ENCODE data around the gene GPHA2. TPM values are rescaled to one million over a fixed set of nuclear protein-coding genes. Genes with fewer than 3 reads are reported as not detected.

Gene GPHA2
- total RNA-seq, 1 donor from 2014 or later, result not detected

DNA sequence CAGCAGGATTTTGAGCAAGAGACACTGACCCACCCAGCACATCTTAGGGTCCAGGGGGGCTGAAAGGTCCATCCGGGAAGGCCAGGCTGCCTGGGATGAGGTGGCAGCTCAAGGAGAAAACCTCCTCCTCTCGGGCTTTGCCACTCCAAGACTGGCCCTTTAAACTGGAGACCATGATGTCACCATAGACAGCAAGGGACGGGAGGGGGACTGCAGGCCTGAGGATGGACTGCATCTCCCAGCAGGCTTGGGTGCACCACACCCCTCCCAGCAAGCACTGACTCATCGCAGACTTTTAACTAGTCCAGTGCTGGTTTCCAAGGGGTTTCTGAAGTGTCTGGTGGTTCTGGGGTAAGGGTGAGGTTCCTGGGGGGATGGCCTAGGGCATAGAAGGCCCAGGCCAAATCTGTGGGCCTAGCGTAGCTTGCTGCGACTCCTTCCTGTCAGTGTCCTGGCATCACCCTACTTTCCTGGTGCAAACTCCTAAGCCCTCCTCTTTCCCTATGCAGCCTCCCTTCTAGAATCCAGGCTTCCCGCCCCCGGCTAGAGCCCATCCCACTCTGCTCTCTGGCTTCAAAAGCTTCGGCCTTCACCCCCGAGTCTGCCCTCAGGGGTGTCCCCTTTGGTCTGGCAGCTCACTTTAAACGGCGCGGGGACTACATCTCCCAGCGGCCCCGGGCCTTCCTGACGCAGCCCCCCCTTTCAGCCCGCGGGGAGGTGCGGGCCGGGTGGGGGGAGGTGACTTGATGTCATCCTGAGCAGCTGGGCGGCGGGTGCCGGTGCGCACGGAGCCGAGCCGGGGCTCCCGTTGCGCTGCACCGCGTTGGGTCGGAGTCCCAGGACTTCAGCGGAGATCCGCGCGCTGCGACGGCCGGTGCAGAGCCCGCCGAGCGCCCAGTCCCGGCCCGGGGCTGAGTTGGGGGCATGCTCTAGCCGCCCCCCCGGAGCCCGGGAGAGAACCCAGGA is 11.5 kb downstream of the GPHA2 start, which contains the start of gene PPP2R5B:
PPP2R5B (plus strand) TSS at position 746 of the 966 bp plus-strand sequence. CDS start 1,046 bp downstream, outside the sequence.
- intact Hi-C loops (cut with micrococcal nuclease), result loop anchor here (1.0 to 2.0 kb wide), 4 partner anchors 45 to 117 kb away; partner anchors contain the start of genes ARL2, EHD1, SAC3D1 and SNX15
- Mint-ChIP-seq H3K36me3 (ENCODE audit: low read depth) (peaks cover 12% of the 10 kb centered on the region), H3K4me1 (peaks cover 10% of the 10 kb centered on the region), H3K27ac (peak within 1 kb of the TSS; percentile 99), H3K4me3 (peak within 1 kb of the TSS; percentile 91), H3K27me3 (no peaks in the 10 kb centered on the region), H3K9me3 (no peaks in the 10 kb centered on the region)
- peak; percentile 98 for DNase-seq

DNA sequence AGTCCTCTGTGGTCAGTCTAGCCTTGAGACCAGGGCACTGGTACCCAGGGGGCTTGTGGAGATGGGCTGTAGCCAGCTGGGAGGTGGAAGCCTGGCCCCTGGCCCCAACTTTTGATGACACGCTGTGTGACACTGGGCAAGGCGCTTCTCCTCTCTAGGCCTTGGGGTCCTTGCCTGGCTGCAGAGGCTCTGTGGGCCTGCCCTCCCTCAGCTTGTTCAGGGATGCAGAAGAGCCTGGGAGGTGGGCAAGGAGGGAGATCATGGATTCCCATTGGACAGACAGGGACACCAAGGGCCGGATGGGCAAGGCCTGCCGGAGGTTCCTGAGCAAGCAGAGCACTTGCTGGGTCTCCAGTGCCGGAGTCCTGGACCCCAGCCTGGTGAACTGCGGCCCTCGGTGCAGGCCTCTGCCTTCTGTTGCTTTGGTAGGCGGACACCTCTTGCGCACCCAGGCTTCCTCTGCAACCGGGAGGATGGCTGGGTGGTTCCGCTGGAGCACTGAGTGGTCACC is 12.5 kb downstream of the GPHA2 start:
- Mint-ChIP-seq H3K9me3 (no peaks in the 10 kb centered on the region), H3K36me3 (ENCODE audit: low read depth) (peaks cover 12% of the 10 kb centered on the region), H3K4me3 (no peak overlapping the region), H3K27ac (no peak overlapping the region), H3K4me1 (peaks cover 12% of the 10 kb centered on the region), H3K27me3 (no peaks in the 10 kb centered on the region)
- no peak for DNase-seq
- intact Hi-C loops (cut with micrococcal nuclease), result no loop called here

DNA sequence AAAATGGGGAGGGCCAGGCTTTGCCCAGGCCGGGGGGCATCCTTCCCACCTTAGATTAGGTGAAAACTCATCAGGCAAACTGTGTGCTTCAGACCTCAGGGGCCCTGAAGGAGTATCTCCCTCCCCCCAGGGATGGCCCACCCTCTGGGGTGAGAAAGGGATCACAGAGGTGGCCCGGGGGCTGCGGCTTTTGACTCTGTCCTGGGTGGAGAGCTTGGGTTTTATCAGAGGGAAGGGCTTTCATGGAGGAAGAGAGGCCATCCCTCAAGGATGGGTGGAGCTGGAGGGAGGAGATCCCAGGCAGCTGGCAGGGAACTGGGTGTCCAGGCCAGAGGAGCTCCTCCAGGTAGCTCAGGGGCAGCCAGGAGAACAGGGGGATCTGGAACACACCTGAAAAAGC is 14.3 kb downstream of the GPHA2 start:
- H3K4me3 Mint-ChIP-seq, result no peak overlapping the region
- intact Hi-C loops (cut with micrococcal nuclease), result no loop called here
- no peak for DNase-seq
- peaks cover 22% of the 10 kb centered on the region for H3K4me1 Mint-ChIP-seq
- H3K9me3 Mint-ChIP-seq, result no peaks in the 10 kb centered on the region
- peaks cover 2% of the 10 kb centered on the region for H3K36me3 Mint-ChIP-seq (ENCODE audit: low read depth)
- no peaks in the 10 kb centered on the region for H3K27me3 Mint-ChIP-seq
- no peak overlapping the region for H3K27ac Mint-ChIP-seq

DNA sequence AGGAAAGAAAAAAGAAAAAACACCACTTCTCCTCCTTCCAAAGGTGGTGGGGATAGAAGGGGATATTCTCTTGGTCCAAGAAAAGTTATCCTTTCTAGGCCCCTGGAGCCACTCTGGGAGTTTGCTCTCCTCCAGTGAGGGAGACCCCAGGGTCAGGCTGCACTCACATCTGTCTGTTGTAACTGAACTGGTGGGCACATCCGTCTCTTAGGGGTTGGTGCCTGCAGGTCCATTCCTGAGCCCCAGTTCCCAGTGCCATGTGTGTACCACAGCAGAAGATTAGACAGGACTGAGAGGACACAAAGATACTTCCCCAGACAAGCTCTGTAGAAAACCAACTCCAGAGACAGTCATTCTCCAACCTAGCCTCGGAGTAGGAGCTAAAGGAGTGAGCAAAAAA is 15.6 kb downstream of the GPHA2 start:
- Mint-ChIP-seq H3K36me3 (ENCODE audit: low read depth) (no peaks in the 10 kb centered on the region), H3K4me1 (peaks cover 28% of the 10 kb centered on the region), H3K9me3 (no peaks in the 10 kb centered on the region), H3K27me3 (no peaks in the 10 kb centered on the region), H3K27ac (no peak overlapping the region), H3K4me3 (no peak overlapping the region)
- intact Hi-C loops (cut with micrococcal nuclease), result no loop called here
- DNase-seq, result no peak

DNA sequence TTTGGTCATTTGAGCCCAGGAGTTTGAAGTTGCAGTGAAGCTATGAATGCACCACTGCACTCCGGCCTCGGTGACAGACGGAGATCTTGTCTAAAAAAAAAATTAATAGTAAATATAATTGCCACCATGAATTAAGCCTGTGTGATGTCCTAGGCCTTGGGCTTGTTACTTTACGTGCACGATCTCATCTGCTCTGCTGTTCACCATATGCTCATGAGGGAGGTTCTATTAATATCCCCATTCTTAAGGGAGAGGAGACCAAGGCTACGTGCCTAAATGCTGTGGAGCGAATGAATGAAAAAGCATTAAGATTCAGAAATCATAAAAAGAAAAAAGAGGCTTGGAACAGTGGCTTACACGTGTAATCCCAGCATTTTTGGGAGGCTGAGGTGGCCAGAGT is 16.1 kb downstream of the GPHA2 start:
- intact Hi-C loops (cut with micrococcal nuclease), result loop anchor here (5.0 kb wide), 1 partner anchor 53 kb away; the partner anchor contains the start of gene MAJIN
- peaks cover 26% of the 10 kb centered on the region for H3K4me1 Mint-ChIP-seq
- H3K4me3 Mint-ChIP-seq, result no peak overlapping the region
- no peak overlapping the region for H3K27ac Mint-ChIP-seq
- no peak for DNase-seq
- H3K36me3 Mint-ChIP-seq (ENCODE audit: low read depth), result no peaks in the 10 kb centered on the region
- no peaks in the 10 kb centered on the region for H3K27me3 Mint-ChIP-seq
- no peaks in the 10 kb centered on the region for H3K9me3 Mint-ChIP-seq

GRCh38 chr11:64918017-64918416 is 17.7 kb downstream of the GPHA2 start:
- no peak for DNase-seq
- no peaks in the 10 kb centered on the region for H3K27me3 Mint-ChIP-seq
- H3K9me3 Mint-ChIP-seq, result no peaks in the 10 kb centered on the region
- H3K4me1 Mint-ChIP-seq, result peaks cover 23% of the 10 kb centered on the region
- intact Hi-C loops (cut with micrococcal nuclease), result loop anchor here (5.0 kb wide), 1 partner anchor 54 kb away; the partner anchor contains the start of gene MAJIN
- peak overlapping the region; percentile 90 for H3K4me3 Mint-ChIP-seq
- peaks cover 5% of the 10 kb centered on the region for H3K36me3 Mint-ChIP-seq (ENCODE audit: low read depth)
- peak overlapping the region; percentile 92 for H3K27ac Mint-ChIP-seq

DNA sequence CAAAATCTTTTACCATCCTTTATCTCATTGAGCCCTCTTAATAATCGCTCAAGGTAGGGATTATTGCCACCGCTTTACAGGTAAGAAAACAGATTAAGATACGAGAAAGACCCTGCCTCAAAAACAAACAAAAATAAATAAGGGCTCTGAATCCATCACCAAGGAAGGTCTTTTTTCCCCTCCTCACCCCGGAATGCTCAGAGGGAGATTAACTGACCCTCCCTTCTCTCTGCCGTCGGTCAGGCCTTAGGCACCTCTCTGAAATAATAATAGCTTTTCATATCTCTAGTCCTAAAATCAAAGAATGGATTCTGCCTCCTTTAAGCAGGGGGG is 18.1 kb downstream of the GPHA2 start:
- no peaks in the 10 kb centered on the region for H3K9me3 Mint-ChIP-seq
- H3K4me3 Mint-ChIP-seq, result peak overlapping the region; percentile 90
- no peaks in the 10 kb centered on the region for H3K27me3 Mint-ChIP-seq
- H3K27ac Mint-ChIP-seq, result peak overlapping the region; percentile 92
- DNase-seq, result no peak
- peaks cover 6% of the 10 kb centered on the region for H3K36me3 Mint-ChIP-seq (ENCODE audit: low read depth)
- intact Hi-C loops (cut with micrococcal nuclease), result loop anchor here (1.0 to 5.0 kb wide), 7 partner anchors 39 to 205 kb away; partner anchors contain the start of genes ARL2, EHD1, FAU and MAJIN
- H3K4me1 Mint-ChIP-seq, result peaks cover 23% of the 10 kb centered on the region

- H3K27ac Mint-ChIP-seq, result peak within 1 kb of the TSS; percentile 92
- intact Hi-C loops (cut with micrococcal nuclease), result loop anchor here (1.0 to 5.0 kb wide), 7 partner anchors 38 to 205 kb away; partner anchors contain the start of genes ARL2, EHD1, FAU and MAJIN
- H3K9me3 Mint-ChIP-seq, result no peaks in the 10 kb centered on the region
- DNase-seq, result peak; percentile 100
- no peaks in the 10 kb centered on the region for H3K27me3 Mint-ChIP-seq
- peaks cover 23% of the 10 kb centered on the region for H3K4me1 Mint-ChIP-seq
- H3K36me3 Mint-ChIP-seq (ENCODE audit: low read depth), result peaks cover 9% of the 10 kb centered on the region
- peak within 1 kb of the TSS; percentile 90 for H3K4me3 Mint-ChIP-seq
Measured at GRCh38 chr11:64916775-64917662, 18.7 kb downstream of the GPHA2 start, which contains the start of gene ATG2A. Gene ATG2A (minus strand): TSS chr11:64917209. CDS start chr11:64917135, 74 bp downstream.

DNA sequence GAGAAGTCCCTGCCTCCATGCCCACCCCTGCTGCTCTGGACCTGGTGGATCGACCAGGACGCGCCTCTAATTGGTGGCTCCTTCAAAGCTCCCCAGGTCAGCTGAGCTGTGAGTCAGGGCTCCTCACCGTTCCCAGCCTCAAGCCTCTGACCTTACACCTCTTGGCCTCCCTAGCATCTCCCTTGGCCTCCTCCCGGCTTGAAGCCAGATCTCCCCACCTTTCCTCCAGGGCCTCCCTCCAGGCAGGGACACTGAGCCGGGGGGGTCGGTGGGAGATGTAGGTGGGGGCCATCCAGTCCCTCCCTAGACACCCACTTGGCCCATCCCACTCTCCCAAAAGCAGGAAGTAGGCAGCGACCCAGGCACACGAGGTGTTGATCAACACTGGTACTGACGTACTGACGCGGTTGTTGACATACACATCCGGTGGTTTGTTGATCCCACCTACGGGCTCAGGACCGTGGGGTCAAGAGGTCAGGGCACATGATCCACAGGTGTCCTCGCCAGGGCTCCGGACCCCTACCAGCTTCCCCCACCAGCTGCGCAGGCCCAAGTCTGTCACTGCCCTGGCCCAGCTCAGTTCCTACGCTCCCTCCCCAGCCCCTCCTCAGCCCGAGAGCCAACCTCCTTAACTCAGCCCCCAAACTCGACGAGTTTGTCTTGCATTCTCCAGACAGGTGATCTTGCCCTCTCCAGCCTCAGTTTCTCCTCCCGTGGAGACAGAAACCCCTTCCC is 19.5 kb downstream of the GPHA2 start:
- Mint-ChIP-seq H3K27me3 (no peaks in the 10 kb centered on the region), H3K4me3 (peak overlapping the region; percentile 90), H3K4me1 (peaks cover 23% of the 10 kb centered on the region), H3K9me3 (no peaks in the 10 kb centered on the region), H3K27ac (peak overlapping the region; percentile 92), H3K36me3 (ENCODE audit: low read depth) (peaks cover 12% of the 10 kb centered on the region)
- peak; percentile 89 for DNase-seq
- intact Hi-C loops (cut with micrococcal nuclease), result loop anchor here (2.0 to 5.0 kb wide), 4 partner anchors 37 to 137 kb away; partner anchors contain the start of genes EHD1, MAJIN, SAC3D1 and SF1

DNA sequence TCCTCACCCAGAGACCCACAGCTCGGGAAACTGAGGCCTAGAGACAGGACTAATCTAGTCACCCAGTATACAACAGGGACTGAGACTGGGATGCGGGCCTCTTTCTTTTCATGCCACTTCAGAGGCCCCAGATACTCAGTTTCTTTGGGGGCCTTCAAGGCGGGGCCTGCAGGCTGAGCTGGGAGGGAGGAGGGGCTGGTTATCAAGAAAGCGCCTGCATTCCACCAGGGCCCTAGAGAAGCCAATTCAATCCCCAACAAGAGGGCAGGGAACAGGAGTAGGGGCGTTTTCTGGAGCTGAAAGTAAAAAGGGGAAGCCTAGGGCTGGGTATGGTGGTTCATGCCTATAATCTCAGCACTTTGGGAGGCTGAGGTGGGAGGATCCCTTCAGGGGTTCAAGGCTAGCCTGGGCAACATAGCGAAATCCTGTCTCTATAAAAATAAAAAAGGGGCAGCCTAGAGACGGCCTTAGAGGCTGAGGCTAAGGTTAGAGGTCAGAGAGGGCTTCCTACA is 20.3 kb downstream of the GPHA2 start:
- Mint-ChIP-seq H3K27ac (peak overlapping the region; percentile 92), H3K9me3 (no peaks in the 10 kb centered on the region), H3K27me3 (no peaks in the 10 kb centered on the region)

DNA sequence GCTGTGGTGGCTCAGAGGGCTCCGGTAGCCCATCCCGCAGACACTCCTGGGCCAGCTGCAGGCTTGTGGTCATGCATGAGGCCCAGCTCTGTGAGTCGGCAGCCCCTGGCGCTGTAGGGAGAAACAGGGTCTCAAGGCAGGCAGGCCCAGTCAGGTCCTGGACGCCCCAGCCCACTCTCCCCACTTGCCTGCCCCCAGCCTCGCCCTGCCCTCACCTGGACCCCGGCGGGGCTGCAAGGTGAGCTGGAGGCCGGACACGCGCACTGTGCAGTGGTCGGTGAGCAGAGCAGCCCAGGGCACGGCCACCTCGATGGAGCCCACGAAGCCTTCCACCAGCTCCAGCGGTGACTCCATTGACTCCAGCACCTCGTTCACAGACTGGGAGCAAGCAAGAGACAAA is 21.6 kb downstream of the GPHA2 start:
- H3K4me1 Mint-ChIP-seq, result peaks cover 23% of the 10 kb centered on the region
- H3K27me3 Mint-ChIP-seq, result no peaks in the 10 kb centered on the region
- intact Hi-C loops (cut with micrococcal nuclease), result no loop called here
- DNase-seq, result no peak
- no peaks in the 10 kb centered on the region for H3K9me3 Mint-ChIP-seq
- H3K27ac Mint-ChIP-seq, result no peak overlapping the region
- no peak overlapping the region for H3K4me3 Mint-ChIP-seq
- H3K36me3 Mint-ChIP-seq (ENCODE audit: low read depth), result peaks cover 17% of the 10 kb centered on the region

More for the DNA sequence above, 20.3 kb downstream of the GPHA2 start:
- Mint-ChIP-seq H3K36me3 (ENCODE audit: low read depth) (peaks cover 14% of the 10 kb centered on the region), H3K4me3 (peak overlapping the region; percentile 90), H3K4me1 (peaks cover 23% of the 10 kb centered on the region)
- intact Hi-C loops (cut with micrococcal nuclease), result loop anchor here (5.0 kb wide), 1 partner anchor 57 kb away; the partner anchor contains the start of gene MAJIN
- DNase-seq, result no peak

DNA sequence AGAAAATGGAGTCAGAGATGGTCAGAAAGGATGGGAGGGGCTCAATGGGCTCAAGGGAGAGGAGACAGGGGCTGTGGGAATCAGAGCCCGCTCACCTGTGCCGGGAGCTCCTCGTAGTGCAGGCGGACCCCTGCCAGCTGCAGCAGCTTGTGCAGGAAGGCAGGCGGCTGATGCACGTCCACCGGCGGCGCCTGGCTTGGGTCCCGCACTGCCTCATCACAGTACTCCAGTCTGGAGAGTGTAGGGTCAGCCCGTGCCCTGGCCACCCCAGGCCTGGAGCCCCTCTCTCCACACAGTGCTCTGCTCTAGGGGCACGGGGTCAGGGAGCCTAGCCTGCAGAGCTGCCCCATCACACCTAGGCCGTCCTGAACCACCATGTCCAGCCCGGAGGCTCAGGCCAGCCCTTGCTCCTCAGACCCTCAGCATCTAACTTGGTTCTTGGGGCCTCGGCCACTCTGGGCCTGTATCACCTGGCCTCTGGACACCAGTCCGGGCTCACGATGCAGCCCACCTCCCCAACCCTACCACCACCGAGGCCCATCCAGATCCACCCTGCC is 22.4 kb downstream of the GPHA2 start:
- Mint-ChIP-seq H3K36me3 (ENCODE audit: low read depth) (peaks cover 22% of the 10 kb centered on the region), H3K27ac (no peak overlapping the region), H3K4me1 (peaks cover 21% of the 10 kb centered on the region), H3K27me3 (no peaks in the 10 kb centered on the region), H3K9me3 (no peaks in the 10 kb centered on the region), H3K4me3 (no peak overlapping the region)
- DNase-seq, result no peak
- intact Hi-C loops (cut with micrococcal nuclease), result no loop called here
